ENCODE measurements around the gene TMEM256. TPM values are rescaled to one million over a fixed set of nuclear protein-coding genes. Genes with fewer than 3 reads are reported as not detected.

Gene TMEM256
- total and polyA plus RNA-seq, 2 of the 8 experiments (the other 6 are each of a cell fraction or from before 2014, with no cell fraction given): 97.0 to 350 TPM

- Histone ChIP-seq H3K4me3 (ENCODE audit: extremely low read depth in 1 of 4, insufficient read depth in 2 of 4, low read depth in 3 of 4, low read length in 4 of 4) (peak overlapping the region in 1 of 4 experiments; percentile 45; a peak in 2 of 8 replicates), H2BK12ac (ENCODE audit: low read depth, low read length) (0 out of 2 replicates have a peak overlapping the region, but pooled peaks have one; percentile 17), H3K4me2 (ENCODE audit: insufficient read depth in 1 of 2, low read depth in 2 of 2, low read length in 2 of 2) (peak overlapping the region; percentile 3 to 64; a peak in 3 of 4 replicates), H3K4me1 (replicated peaks in 1 of 4; ENCODE audit: control insufficient read depth in 3 of 4, insufficient read depth in 4 of 4, low read length in 3 of 4) (peaks cover 0 to 8% (median 2%) of the 10 kb centered on the region in 4 experiments; a peak in 5 of 7 replicates), H2BK15ac (ENCODE audit: low read length) (peak overlapping the region; percentile 81; the same call in 1 of the 2 replicates), H3K4ac (replicated peaks; ENCODE audit: insufficient read length, low read depth, low read length) (no peak overlapping the region), H4K8ac (ENCODE audit: extremely low read depth, insufficient read depth, low read length) (no peak overlapping the region), H3K9me3 (ENCODE audit: insufficient read depth in 2 of 2, low read depth in 1 of 2, low read length in 1 of 2) (no peaks in the 10 kb centered on the region), H3K79me2 (ENCODE audit: control insufficient read depth in 1 of 2, insufficient read depth in 2 of 2, low read length in 2 of 2) (no peaks in the 10 kb centered on the region), H3K36me3 (ENCODE audit: control insufficient read depth in 2 of 4, insufficient read depth in 4 of 4, low read length in 3 of 4) (no peaks in the 10 kb centered on the region), H3K14ac (ENCODE audit: insufficient read length) (no peak overlapping the region), H4K5ac (ENCODE audit: insufficient read length, low read depth, low read length) (no peak overlapping the region), H2AFZ (ENCODE audit: low read length) (peak overlapping the region; percentile 96), H3K27ac (ENCODE audit: low read depth, low read length) (no peak overlapping the region), H3K18ac (ENCODE audit: extremely low read depth, low read length) (peak overlapping the region; percentile 32; the same call in 1 of the 2 replicates), H4K91ac (replicated peaks; ENCODE audit: insufficient read length, low read length) (no peak overlapping the region), H2AK5ac (ENCODE audit: low read depth, low read length) (no peak overlapping the region), H3K27me3 (replicated peaks in 1 of 4; ENCODE audit: control insufficient read depth in 3 of 4, extremely low read depth in 1 of 4, insufficient read depth in 3 of 4, low read length in 3 of 4) (no peaks in the 10 kb centered on the region), H3K9ac (replicated peaks in 1 of 4; ENCODE audit: extremely low read depth in 1 of 4, low read depth in 3 of 4, low read length in 3 of 4) (no peak overlapping the region), H3K23ac (ENCODE audit: insufficient read length) (no peak overlapping the region), H2BK5ac (ENCODE audit: low read depth, low read length) (no peak overlapping the region), H3K23me2 (ENCODE audit: low read depth, low read length) (peaks cover 5% of the 10 kb centered on the region; the same call in 1 of the 2 replicates), H3K56ac (replicated peaks; ENCODE audit: insufficient read length, low read depth, low read length) (no peak overlapping the region), H4K20me1 (replicated peaks in 1 of 2; ENCODE audit: control insufficient read depth in 1 of 2, insufficient read depth in 2 of 2, low read length in 2 of 2) (no peaks in the 10 kb centered on the region), H3K79me1 (ENCODE audit: low read depth, low read length) (no peaks in the 10 kb centered on the region), H2BK120ac (replicated peaks; ENCODE audit: low read depth, low read length) (no peak overlapping the region), H2BK20ac (ENCODE audit: low read length) (no peak overlapping the region)
- POLR2A ChIA-PET (ENCODE audit: partially characterized antibody): interaction anchor here (1.1 to 2.2 kb wide), 11 partner anchors 12 to 129 kb away, joined by 3 to 10 read pairs (median 4); partner anchors contain the start of genes ACAP1, FGF11, NEURL4 and POLR2A
- 10% methylated on average over 11 of the region's 12 CpGs; no CpG with 5 or more reads in 1 of the 2 experiments for WGBS, 2 experiments (ENCODE audit: extremely low coverage in 1 of 2, insufficient coverage in 1 of 2, insufficient read length in 1 of 2, insufficient replicate concordance in 2 of 2, low coverage in 1 of 2, low lambda C conversion rate in 2 of 2, missing lambda C conversion rate in 1 of 2)
- FAIRE-seq: peak; percentile 75
- CTCF ChIA-PET (ENCODE audit: partially characterized antibody): interaction anchor here (0.6 to 6.5 kb wide), 40 partner anchors 11 to 217 kb away, joined by 3 to 56 read pairs (median 5); partner anchors contain the start of genes ACAP1, CHRNB1, NEURL4 and PLSCR3
- DNase-seq (ENCODE audit: low read depth in 1 of 2, low spot score in 2 of 2): peak; percentile 82 to 97
- TF ChIP-seq CREB1 (IDR thresholded peaks at IDR 0.05): peak; percentile 59; the same call in 1 of the 2 replicates
- TF ChIP-seq MAX (IDR thresholded peaks at IDR 0.05): peak; percentile 79; the same call in 1 of the 2 replicates
- peak; percentile 94 to 99 (median 99) for TF ChIP-seq CTCF (IDR thresholded peaks at IDR 0.05; ENCODE audit: control extremely low read depth in 1 of 3, insufficient read depth in 1 of 3, low read depth in 1 of 3, low read length in 3 of 3)
- 0 out of 2 replicates have a peak, but pooled peaks have one; percentile 73 for TF ChIP-seq YY1 (IDR thresholded peaks at IDR 0.05; ENCODE audit: low read depth, low read length)
- TF ChIP-seq HDAC2 (IDR thresholded peaks at IDR 0.05; ENCODE audit: borderline replicate concordance in 1 of 2, low read depth in 2 of 2, low read length in 2 of 2): 0 out of 4 replicates have a peak, but pooled peaks of 1 of the 2 experiments have one; percentile 33
- TF ChIP-seq CHD1 (IDR thresholded peaks at IDR 0.05; ENCODE audit: low read depth, low read length): no peak
- 0 out of 2 replicates have a peak, but pooled peaks have one; percentile 44 for TF ChIP-seq TEAD4 (IDR thresholded peaks at IDR 0.05; ENCODE audit: low read depth, low read length)
- TF ChIP-seq EP300 (IDR thresholded peaks at IDR 0.05; ENCODE audit: borderline replicate concordance in 1 of 2, low read depth in 2 of 2, low read length in 2 of 2): peak in 1 of 2 experiments; percentile 46; a peak in 1 of 3 replicates
- no peak for TF ChIP-seq MAFK (IDR thresholded peaks at IDR 0.05; ENCODE audit: low read depth, low read length)
Measured at GRCh38 chr17:7356072-7356549, 47.8 kb downstream of the TMEM256 start.

Measured in H1 (cell line).